EL (cell line): ENCODE measurements around the gene ZNF697.
A peak's percentile ranks its signal among the peaks of the same experiment; 100 is the strongest.
"Not testable (repeated sequence)": the region's sequence is repeated elsewhere in the genome, so short reads cannot be mapped to it uniquely, and the experiment has no call there.

Experiments
- DNase-seq: peaks from one replicate; pipeline ENCODE4 v3.0.0-alpha.2; 2016

The ZNF697 gene

GRCh38 chr1:119600561-119600960, 47.5 kb downstream of the ZNF697 start:
- DNase-seq: no peak

DNA sequence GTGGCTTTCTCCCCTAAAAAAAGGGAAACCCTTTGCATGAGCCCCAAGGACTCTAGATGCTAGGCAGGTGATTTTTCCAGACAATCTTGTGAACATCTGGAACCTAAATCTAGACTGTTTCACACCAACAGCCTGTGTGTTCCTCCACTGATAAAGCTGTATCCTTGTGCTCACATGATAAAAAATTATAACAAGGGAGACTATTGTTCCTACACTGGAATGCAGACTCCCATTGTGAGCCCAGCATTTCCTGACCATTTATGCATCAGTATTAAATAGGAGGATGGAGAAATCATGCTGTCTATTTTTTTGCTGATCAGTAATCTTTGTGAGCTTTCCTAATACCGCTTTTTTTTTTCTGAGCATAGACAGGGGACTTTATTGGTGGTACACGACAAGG, 52.5 kb downstream of the ZNF697 start:
- DNase-seq: no peak

GRCh38 chr1:119595168-119595567, 52.9 kb downstream of the ZNF697 start:
- DNase-seq: no peak

- no peak for DNase-seq
Measured at GRCh38 chr1:119594376-119594775, 53.7 kb downstream of the ZNF697 start.

GRCh38 chr1:119593805-119594204, 54.3 kb downstream of the ZNF697 start:
- DNase-seq: no peak

- no peak for DNase-seq
Measured at GRCh38 chr1:119590393-119590792, 57.7 kb downstream of the ZNF697 start.

- no peak for DNase-seq
Measured at GRCh38 chr1:119588621-119589020, 59.4 kb downstream of the ZNF697 start.

- DNase-seq: peak; percentile 59
Measured at GRCh38 chr1:119587341-119587740, 60.7 kb downstream of the ZNF697 start.

DNA sequence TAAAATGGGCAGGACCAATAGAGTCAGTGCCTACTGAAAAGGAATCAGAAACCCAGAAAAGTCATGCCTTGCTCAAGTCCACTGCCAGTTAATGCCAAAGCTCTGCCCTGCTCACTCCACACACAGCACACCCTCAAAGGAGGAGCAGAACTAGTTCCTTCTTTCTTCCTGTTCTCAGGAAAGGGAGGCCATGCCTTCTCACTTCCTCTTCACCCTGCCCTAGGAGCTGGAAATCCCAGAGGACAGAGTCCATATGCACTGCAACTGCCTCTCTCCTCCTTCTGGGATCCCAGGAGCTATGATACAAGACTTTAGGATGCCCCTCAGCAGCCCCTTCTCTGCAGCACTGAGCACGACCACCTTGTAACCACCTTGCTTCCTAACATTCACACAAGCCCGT, 62.3 kb downstream of the ZNF697 start:
- DNase-seq: not testable (repeated sequence)

DNA sequence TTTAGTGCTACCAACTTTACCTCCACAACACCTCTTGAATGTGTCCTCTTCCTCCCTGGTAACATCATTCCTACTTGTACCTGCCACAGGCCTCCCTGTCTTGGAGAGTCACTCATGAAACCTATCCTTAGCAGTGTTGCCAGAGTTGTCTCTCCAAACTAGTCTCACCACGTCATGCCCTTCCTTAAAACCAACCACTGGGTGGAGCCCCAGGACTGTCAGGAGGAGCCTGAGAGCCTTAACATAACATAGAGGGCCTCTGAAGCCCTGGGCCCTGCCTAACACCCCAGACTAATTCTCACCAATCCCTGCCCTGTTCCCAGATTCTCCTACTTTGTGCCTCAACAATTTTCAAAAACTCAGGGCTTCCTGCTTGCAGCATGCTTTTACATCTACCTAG, 65.3 kb downstream of the ZNF697 start:
- peak; percentile 62 for DNase-seq

- not testable (repeated sequence) for DNase-seq
Measured at GRCh38 chr1:119581076-119581475, 67.0 kb downstream of the ZNF697 start.

- no peak for DNase-seq
Measured at GRCh38 chr1:119573886-119574285, 74.2 kb downstream of the ZNF697 start.

GRCh38 chr1:119569930-119570622, 78.0 kb downstream of the ZNF697 start:
- DNase-seq: not testable (repeated sequence)
